Measurements from ENCODE around the gene DCAF15.

DCAF15 gene

DNA sequence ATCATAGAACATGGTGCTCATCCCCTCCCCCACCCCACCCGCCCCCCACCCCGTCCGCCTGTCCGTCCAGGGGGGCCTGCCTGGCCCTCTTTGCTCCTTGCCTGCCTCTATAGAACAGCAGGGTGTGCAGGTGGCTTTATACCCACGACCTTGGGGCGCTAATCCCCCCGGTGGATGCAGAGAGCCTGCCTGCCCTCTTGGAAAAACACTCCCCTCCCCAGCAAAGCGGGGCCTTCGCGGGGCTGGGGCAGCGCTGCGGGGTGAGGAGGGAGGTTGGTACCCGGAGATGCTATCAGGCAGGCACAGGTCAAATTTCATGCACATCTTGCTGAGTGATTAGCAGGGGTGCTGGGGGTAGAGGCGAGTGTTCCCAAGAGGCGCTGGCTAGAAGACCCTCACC is 31.9 kb downstream of the DCAF15 start:
- no peak overlapping the region for H3K9ac ChIP-seq (ENCODE audit: low read length)
- peaks cover 32% of the 10 kb centered on the region for H3K4me1 ChIP-seq (ENCODE audit: low read length)
- H3K9me3 ChIP-seq (ENCODE audit: insufficient read depth, low read length): no peaks in the 10 kb centered on the region
- H4K20me1 ChIP-seq (ENCODE audit: insufficient read depth, low read length): no peaks in the 10 kb centered on the region
- H2AFZ ChIP-seq (ENCODE audit: low read depth, low read length): no peak overlapping the region
- no peak overlapping the region for H3K4me3 ChIP-seq (ENCODE audit: low read length)
- no peaks in the 10 kb centered on the region for H3K27me3 ChIP-seq (ENCODE audit: low read depth, low read length)
- no peak overlapping the region for H3K27ac ChIP-seq (ENCODE audit: low read length)
- H3K79me2 ChIP-seq (ENCODE audit: low read length): no peaks in the 10 kb centered on the region
- TF ChIP-seq EZH2phosphoT487 (IDR thresholded peaks at IDR 0.05; ENCODE audit: low read depth): no peak
- TF ChIP-seq, protein P1, sequence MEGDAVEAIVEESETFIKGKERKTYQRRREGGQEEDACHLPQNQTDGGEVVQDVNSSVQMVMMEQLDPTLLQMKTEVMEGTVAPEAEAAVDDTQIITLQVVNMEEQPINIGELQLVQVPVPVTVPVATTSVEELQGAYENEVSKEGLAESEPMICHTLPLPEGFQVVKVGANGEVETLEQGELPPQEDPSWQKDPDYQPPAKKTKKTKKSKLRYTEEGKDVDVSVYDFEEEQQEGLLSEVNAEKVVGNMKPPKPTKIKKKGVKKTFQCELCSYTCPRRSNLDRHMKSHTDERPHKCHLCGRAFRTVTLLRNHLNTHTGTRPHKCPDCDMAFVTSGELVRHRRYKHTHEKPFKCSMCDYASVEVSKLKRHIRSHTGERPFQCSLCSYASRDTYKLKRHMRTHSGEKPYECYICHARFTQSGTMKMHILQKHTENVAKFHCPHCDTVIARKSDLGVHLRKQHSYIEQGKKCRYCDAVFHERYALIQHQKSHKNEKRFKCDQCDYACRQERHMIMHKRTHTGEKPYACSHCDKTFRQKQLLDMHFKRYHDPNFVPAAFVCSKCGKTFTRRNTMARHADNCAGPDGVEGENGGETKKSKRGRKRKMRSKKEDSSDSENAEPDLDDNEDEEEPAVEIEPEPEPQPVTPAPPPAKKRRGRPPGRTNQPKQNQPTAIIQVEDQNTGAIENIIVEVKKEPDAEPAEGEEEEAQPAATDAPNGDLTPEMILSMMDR (IDR thresholded peaks at IDR 0.05; ENCODE audit: low read depth, low read length): no peak
- H3K4me2 ChIP-seq (ENCODE audit: low read length): no peak overlapping the region
- H3K36me3 ChIP-seq (replicated peaks; ENCODE audit: low read depth, low read length): peaks cover 11% of the 10 kb centered on the region

DNA sequence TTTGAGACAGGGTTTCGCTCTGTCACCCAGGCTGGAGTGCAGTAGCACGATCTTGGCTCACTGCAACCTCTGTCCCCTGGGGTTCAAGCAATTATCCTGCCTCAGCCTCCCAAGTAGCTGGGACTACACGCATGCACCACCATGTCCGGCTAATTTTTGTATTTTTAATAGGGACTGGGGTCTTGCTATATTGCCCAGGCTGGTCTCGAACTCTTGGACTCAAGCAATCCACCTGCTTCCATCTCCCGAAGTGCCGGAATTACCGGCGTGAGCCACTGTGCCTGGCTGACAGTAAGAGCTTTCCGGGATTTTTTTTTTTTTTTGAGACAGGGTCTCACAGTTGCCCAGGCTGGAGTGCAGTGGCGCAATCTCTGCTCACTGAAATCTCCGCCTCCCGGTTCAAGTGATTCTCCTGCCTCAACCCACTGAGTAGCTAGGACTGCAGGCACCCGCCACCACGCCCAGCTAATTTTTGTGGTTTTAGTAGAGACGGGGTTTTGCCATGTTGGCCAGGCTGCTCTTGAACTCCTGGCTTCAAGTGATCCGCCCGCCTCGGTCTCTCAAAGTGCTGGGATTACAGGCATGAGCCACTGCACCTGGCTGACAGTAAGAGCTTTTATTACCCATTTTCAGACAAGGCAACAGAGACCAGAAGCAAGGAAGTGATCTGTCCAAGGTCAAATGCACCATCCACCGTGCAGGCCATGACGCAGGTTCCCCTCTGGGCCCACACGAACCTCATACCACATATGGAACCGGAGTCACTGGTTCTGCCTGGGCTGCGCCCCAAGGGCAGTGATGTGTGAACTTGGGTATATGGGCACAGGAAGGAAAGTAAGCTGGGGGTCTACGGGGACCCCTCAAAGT is 32.8 kb downstream of the DCAF15 start:
- Histone ChIP-seq H3K9ac (ENCODE audit: low read length) (peak overlapping the region; percentile 83), H3K79me2 (ENCODE audit: low read length) (no peaks in the 10 kb centered on the region), H3K4me1 (ENCODE audit: low read length) (peaks cover 32% of the 10 kb centered on the region), H3K4me2 (ENCODE audit: low read length) (peak overlapping the region; percentile 82), H3K4me3 (ENCODE audit: low read length) (peak overlapping the region; percentile 67), H2AFZ (ENCODE audit: low read depth, low read length) (no peak overlapping the region), H3K36me3 (replicated peaks; ENCODE audit: low read depth, low read length) (peaks cover 11% of the 10 kb centered on the region), H4K20me1 (ENCODE audit: insufficient read depth, low read length) (no peaks in the 10 kb centered on the region), H3K9me3 (ENCODE audit: insufficient read depth, low read length) (no peaks in the 10 kb centered on the region), H3K27ac (ENCODE audit: low read length) (peak overlapping the region; percentile 98), H3K27me3 (ENCODE audit: low read depth, low read length) (no peaks in the 10 kb centered on the region)
- TF ChIP-seq, protein P1 (IDR thresholded peaks at IDR 0.05; ENCODE audit: low read depth, low read length): no peak
- no peak for TF ChIP-seq EZH2phosphoT487 (IDR thresholded peaks at IDR 0.05; ENCODE audit: low read depth)

DNA sequence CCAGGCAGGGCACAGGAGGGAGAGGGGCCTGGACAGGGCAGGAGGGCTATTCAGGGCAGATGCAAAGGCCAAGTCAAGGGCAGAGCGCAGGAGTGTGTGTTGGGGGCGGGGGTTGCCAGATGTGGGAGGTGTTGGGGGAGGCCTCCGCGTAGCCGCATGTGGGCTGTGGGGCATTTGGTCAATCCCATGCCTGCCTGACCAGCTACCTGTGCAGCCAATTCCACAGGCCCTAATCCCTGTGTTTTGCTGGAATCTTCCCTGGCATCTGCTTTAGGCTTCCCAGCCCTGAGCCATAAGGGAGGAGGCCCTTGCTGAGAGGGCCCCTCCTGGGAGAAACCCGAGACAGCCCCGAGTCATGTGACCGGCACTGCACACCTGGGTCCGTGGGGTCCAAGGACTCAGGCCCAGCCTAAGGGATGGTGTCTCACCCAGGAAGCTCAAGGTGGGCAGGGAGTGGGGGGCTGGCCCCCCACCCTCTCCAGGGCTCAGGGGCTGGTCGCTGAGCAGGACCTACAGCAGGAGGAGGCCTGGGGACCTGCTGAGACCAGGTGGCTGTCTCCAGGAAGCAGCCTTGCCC is 33.5 kb downstream of the DCAF15 start:
- Histone ChIP-seq H3K27me3 (ENCODE audit: low read depth, low read length) (no peaks in the 10 kb centered on the region), H3K9me3 (ENCODE audit: insufficient read depth, low read length) (no peaks in the 10 kb centered on the region), H3K27ac (ENCODE audit: low read length) (peak overlapping the region; percentile 98), H3K9ac (ENCODE audit: low read length) (peak overlapping the region; percentile 83), H3K36me3 (replicated peaks; ENCODE audit: low read depth, low read length) (peaks cover 11% of the 10 kb centered on the region), H3K79me2 (ENCODE audit: low read length) (no peaks in the 10 kb centered on the region), H3K4me3 (ENCODE audit: low read length) (peak overlapping the region; percentile 67), H2AFZ (ENCODE audit: low read depth, low read length) (peak overlapping the region; percentile 18; the same call in 1 of the 2 replicates), H3K4me2 (ENCODE audit: low read length) (peak overlapping the region; percentile 82), H3K4me1 (ENCODE audit: low read length) (peaks cover 32% of the 10 kb centered on the region), H4K20me1 (ENCODE audit: insufficient read depth, low read length) (no peaks in the 10 kb centered on the region)
- no peak for TF ChIP-seq EZH2phosphoT487 (IDR thresholded peaks at IDR 0.05; ENCODE audit: low read depth)
- TF ChIP-seq, protein P1 (IDR thresholded peaks at IDR 0.05; ENCODE audit: low read depth, low read length): no peak

DNA sequence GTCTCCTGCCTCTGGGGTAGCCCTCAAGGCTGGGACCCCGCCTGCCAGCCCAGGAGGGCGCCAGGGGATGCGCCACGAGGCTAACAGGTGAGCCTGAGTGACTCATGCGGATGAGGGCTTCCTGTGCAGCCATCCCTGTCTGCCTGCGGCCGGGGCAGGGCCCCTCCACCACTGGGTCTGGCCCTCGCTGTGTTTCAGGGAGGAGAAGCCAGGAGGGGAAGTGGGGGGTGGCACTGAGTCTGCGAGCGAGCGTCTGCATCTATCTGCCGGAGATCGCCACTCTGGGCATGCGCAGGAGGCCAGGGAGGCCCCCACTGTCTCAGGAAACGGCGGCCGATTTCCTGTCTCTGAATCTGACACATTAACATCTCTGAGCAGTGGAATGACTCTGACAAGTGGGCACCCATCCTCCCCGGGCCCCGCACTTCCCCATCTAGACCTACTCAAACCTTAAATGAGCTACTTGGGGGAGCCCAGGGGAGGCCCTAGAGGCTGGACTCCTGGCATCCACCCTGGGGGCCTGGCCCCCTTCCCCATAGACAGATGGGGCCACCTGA is 34.1 kb downstream of the DCAF15 start:
- Histone ChIP-seq H3K4me3 (ENCODE audit: low read length) (peak overlapping the region; percentile 67), H3K9ac (ENCODE audit: low read length) (peak overlapping the region; percentile 87), H3K4me2 (ENCODE audit: low read length) (peak overlapping the region; percentile 82), H3K4me1 (ENCODE audit: low read length) (peaks cover 32% of the 10 kb centered on the region), H3K27me3 (ENCODE audit: low read depth, low read length) (no peaks in the 10 kb centered on the region), H3K79me2 (ENCODE audit: low read length) (no peaks in the 10 kb centered on the region), H2AFZ (ENCODE audit: low read depth, low read length) (peak overlapping the region; percentile 18; the same call in 1 of the 2 replicates), H3K27ac (ENCODE audit: low read length) (peak overlapping the region; percentile 98), H4K20me1 (ENCODE audit: insufficient read depth, low read length) (no peaks in the 10 kb centered on the region), H3K9me3 (ENCODE audit: insufficient read depth, low read length) (no peaks in the 10 kb centered on the region), H3K36me3 (replicated peaks; ENCODE audit: low read depth, low read length) (peaks cover 11% of the 10 kb centered on the region)
- TF ChIP-seq, protein P1 (IDR thresholded peaks at IDR 0.05; ENCODE audit: low read depth, low read length): no peak
- TF ChIP-seq EZH2phosphoT487 (IDR thresholded peaks at IDR 0.05; ENCODE audit: low read depth): no peak

All from OCI-LY3 (cell line).